ENCODE measurements around the gene EMP1.

EMP1 gene

GRCh38 chr12:13195785-13196129 lies 769 bp upstream of the EMP1 start:
- no peak for DNase-seq (ENCODE audit: low read depth in 3 of 3, low spot score in 1 of 3)

- DNase-seq (ENCODE audit: low read depth in 3 of 3, low spot score in 1 of 3): no peak
These were observed 506 bp downstream of the EMP1 start for GRCh38 chr12:13197032-13197431.

- DNase-seq (ENCODE audit: low read depth in 3 of 3, low spot score in 1 of 3): no peak
These were observed 1.1 kb downstream of the EMP1 start for GRCh38 chr12:13197526-13198143.

- DNase-seq (ENCODE audit: low read depth in 3 of 3, low spot score in 1 of 3): no peak
These were observed 1.7 kb downstream of the EMP1 start for GRCh38 chr12:13198241-13198640.

- no peak for DNase-seq (ENCODE audit: low read depth in 3 of 3, low spot score in 1 of 3)
These were observed 2.4 kb downstream of the EMP1 start for GRCh38 chr12:13198876-13199275.

GRCh38 chr12:13199592-13199991 lies 3.1 kb downstream of the EMP1 start:
- DNase-seq (ENCODE audit: low read depth in 3 of 3, low spot score in 1 of 3): no peak

- DNase-seq (ENCODE audit: low read depth in 3 of 3, low spot score in 1 of 3): no peak
These were observed 4.3 kb downstream of the EMP1 start for GRCh38 chr12:13200841-13201240.

GRCh38 chr12:13203034-13203922 lies 6.8 kb downstream of the EMP1 start:
- no peak for DNase-seq (ENCODE audit: low read depth in 3 of 3, low spot score in 1 of 3)

- no peak for DNase-seq (ENCODE audit: low read depth in 3 of 3, low spot score in 1 of 3)
These were observed 7.9 kb downstream of the EMP1 start for GRCh38 chr12:13204428-13204827.

- DNase-seq (ENCODE audit: low read depth in 3 of 3, low spot score in 1 of 3): no peak
These were observed 9.5 kb downstream of the EMP1 start for GRCh38 chr12:13205809-13206559.

GRCh38 chr12:13206560-13206897 lies 10.0 kb downstream of the EMP1 start:
- DNase-seq (ENCODE audit: low read depth in 3 of 3, low spot score in 1 of 3): no peak

- no peak for DNase-seq (ENCODE audit: low read depth in 3 of 3, low spot score in 1 of 3)
These were observed 12.3 kb downstream of the EMP1 start for GRCh38 chr12:13208533-13209435.

GRCh38 chr12:13209436-13210235 lies 13.1 kb downstream of the EMP1 start:
- DNase-seq (ENCODE audit: low read depth in 3 of 3, low spot score in 1 of 3): no peak

GRCh38 chr12:13210236-13211190 lies 14.0 kb downstream of the EMP1 start:
- no peak for DNase-seq (ENCODE audit: low read depth in 3 of 3, low spot score in 1 of 3)

GRCh38 chr12:13211191-13211858 lies 14.8 kb downstream of the EMP1 start:
- no peak for DNase-seq (ENCODE audit: low read depth in 3 of 3, low spot score in 1 of 3)

GRCh38 chr12:13211859-13212664 lies 15.5 kb downstream of the EMP1 start:
- peak; percentile 28 to 48 (median 34) for DNase-seq (ENCODE audit: low read depth in 3 of 3, low spot score in 1 of 3)

- DNase-seq (ENCODE audit: low read depth in 3 of 3, low spot score in 1 of 3): no peak
These were observed 18.5 kb downstream of the EMP1 start for GRCh38 chr12:13215056-13215455.

GRCh38 chr12:13218641-13219040 lies 22.1 kb downstream of the EMP1 start:
- DNase-seq (ENCODE audit: low read depth in 3 of 3, low spot score in 1 of 3): no peak
